Panc1 (cell line): Measurements from ENCODE around the gene FADS2. TPM values are rescaled to one million over a fixed set of nuclear protein-coding genes. Genes with fewer than 3 reads are reported as not detected.

Experiments
- ATAC-seq: fragments of 200-7000 bp; cut with Tn5 transposase; 2 replicates; pipeline ENCODE4 v1.9.1; 2020; ENCODE audit warnings: mild to moderate bottlenecking, moderate library complexity
- BruUV-seq: library from RNA; stranded (reverse); fragments of 400-500 nt; replicated peaks from 2 replicates; lab custom pipeline; 2021; lab: Mats Ljungman, UMichigan
- CTCF ChIA-PET: fragments of 300-600 bp; sonication (Branson Sonifier 250); formaldehyde crosslinking; loops from one replicate; lab custom pipeline; 2022; ENCODE audit warnings: antibody characterized with exemption; lab: Charles Lee
- POLR2A ChIA-PET: fragments of 300-600 bp; sonication (Branson Sonifier 250); formaldehyde crosslinking; loops from one replicate; lab custom pipeline; 2022; ENCODE audit warnings: antibody characterized with exemption; lab: Charles Lee
- DNase-seq: peaks from one replicate; pipeline ENCODE4 v3.0.0-alpha.2; 2010; ENCODE audit warnings: low read depth, low spot score
- H3K27ac ChIP-seq: 2 replicates; pipeline ENCODE4 v1.5.1; 2011; ENCODE audit warnings: mild to moderate bottlenecking, low read length, inconsistent platforms
- H3K27me3 ChIP-seq: fragments of 200-500 bp; sonication (Bioruptor generic); 2 replicates; pipeline ENCODE4 v1.6.0; 2014; ENCODE audit warnings: low read length, inconsistent platforms; ENCODE audit not compliant: control insufficient read depth, insufficient read depth
- H3K36me3 ChIP-seq: fragments of 200-500 bp; sonication (Bioruptor generic); 2 replicates; pipeline ENCODE4 v1.5.1; 2014; ENCODE audit warnings: inconsistent platforms, mild to moderate bottlenecking, low read length, moderate library complexity; ENCODE audit not compliant: control insufficient read depth, insufficient read depth
- H3K4me1 ChIP-seq: 2 replicates; pipeline ENCODE4 v1.5.1; 2011; ENCODE audit warnings: inconsistent platforms, mild to moderate bottlenecking, low read length, moderate library complexity; ENCODE audit not compliant: control insufficient read depth, insufficient read depth
- H3K4me3 ChIP-seq, 2 experiments: 2 replicates each; pipeline ENCODE4 v1.5.1; 2011 to 2012; ENCODE audit warnings: low read depth in 2 of 2, low read length in 2 of 2, mild to moderate bottlenecking in 2 of 2, inconsistent platforms in 1 of 2, moderate library complexity in 1 of 2
- H3K9me3 ChIP-seq: fragments of 200-500 bp; sonication (Bioruptor generic); 2 replicates; pipeline ENCODE4 v1.5.1; 2014; ENCODE audit warnings: low read depth, mild to moderate bottlenecking, inconsistent platforms, low read length, moderate library complexity; ENCODE audit not compliant: control insufficient read depth, insufficient read depth
- CTCF ChIP-seq: fragments of 450-650 bp; IDR thresholded peaks from 2 replicates; pipeline ENCODE4 v1.5.1; 2017; ENCODE audit warnings: mild to moderate bottlenecking
- POLR2AphosphoS5 ChIP-seq: IDR thresholded peaks from 2 replicates; pipeline ENCODE4 v1.6.1; 2012; ENCODE audit warnings: mild to moderate bottlenecking, low read depth, low read length, moderate library complexity
- REST ChIP-seq, 2 experiments: IDR thresholded peaks; 2 replicates each; pipeline ENCODE4 v1.6.1; 2011 to 2012; ENCODE audit warnings: low read depth in 2 of 2, control low read depth in 1 of 2, low read length in 1 of 2, mild to moderate bottlenecking in 1 of 2, moderate library complexity in 1 of 2; ENCODE audit not compliant: insufficient read depth in 1 of 2
- SIN3A ChIP-seq: IDR thresholded peaks from 2 replicates; pipeline ENCODE4 v1.6.1; 2012; ENCODE audit warnings: low read depth, mild to moderate bottlenecking, low read length, moderate library complexity, borderline replicate concordance; ENCODE audit not compliant: insufficient read depth
- TCF7L2 ChIP-seq: IDR thresholded peaks from 2 replicates; pipeline ENCODE4 v1.6.1; 2011; ENCODE audit warnings: mild to moderate bottlenecking, low read depth, low read length, inconsistent platforms
- in situ Hi-C: cut with HindIII; loops from 2 replicates; pipeline ENCODE4 v1.10.0; 2016; ENCODE audit warnings: low sequenced_read_pairs, low pct_unique_long_range_greater_than_20kb
- intact Hi-C: fragments of 100-400 bp; cut with micrococcal nuclease; formaldehyde crosslinking; loops from one replicate; pipeline ENCODE4 v1.10.0; 2022; ENCODE audit not compliant: unreplicated experiment
- total RNA-seq: library from RNA; stranded (reverse); gene quantifications from one replicate; pipeline ENCODE4 v1.2.1, GENCODE V29; 2021; ENCODE audit not compliant: unreplicated experiment

The FADS2 gene
- total RNA-seq, 1 experiment from 2014 or later, result 679 TPM

GRCh38 chr11:61905801-61906521, 77.9 kb downstream of the FADS2 start:
- no peak for TF ChIP-seq POLR2AphosphoS5
- TF ChIP-seq REST (IDR thresholded peaks at IDR 0.05; ENCODE audit: insufficient read depth in 1 of 2, low read depth in 2 of 2, low read length in 1 of 2), result no peak
- TF ChIP-seq CTCF, result no peak
- TF ChIP-seq TCF7L2, result no peak
- TF ChIP-seq SIN3A, result no peak
- ChIA-PET POLR2A (no interaction called here), CTCF (no interaction called here)
- BruUV-seq, result no TSS peak
- Histone ChIP-seq H3K4me1 (no peaks in the 10 kb centered on the region), H3K9me3 (no peaks in the 10 kb centered on the region), H3K27me3 (no peaks in the 10 kb centered on the region), H3K4me3 (no peak overlapping the region), H3K27ac (no peak overlapping the region), H3K36me3 (no peaks in the 10 kb centered on the region)
- in situ Hi-C loops (no loop called here), intact Hi-C loops (no loop called here)
- DNase-seq (no peak), ATAC-seq (no peak)

GRCh38 chr11:61906522-61906909, 78.4 kb downstream of the FADS2 start:
- no peaks in the 10 kb centered on the region for H3K36me3 ChIP-seq
- intact Hi-C loops, result no loop called here
- ATAC-seq (no peak), DNase-seq (no peak)
- ChIA-PET CTCF (no interaction called here), POLR2A (no interaction called here)
- TF ChIP-seq REST (IDR thresholded peaks at IDR 0.05; ENCODE audit: insufficient read depth in 1 of 2, low read depth in 2 of 2, low read length in 1 of 2), result no peak
- no peak for TF ChIP-seq CTCF
- TF ChIP-seq POLR2AphosphoS5, result no peak
- TF ChIP-seq SIN3A, result no peak
- TF ChIP-seq TCF7L2, result no peak
- BruUV-seq, result no TSS peak
- in situ Hi-C loops, result no loop called here
- no peak overlapping the region for H3K27ac ChIP-seq
- no peak overlapping the region for H3K4me3 ChIP-seq
- no peaks in the 10 kb centered on the region for H3K9me3 ChIP-seq
- H3K27me3 ChIP-seq, result no peaks in the 10 kb centered on the region
- no peaks in the 10 kb centered on the region for H3K4me1 ChIP-seq
